HG03025 (cell line): ENCODE data around the gene STIM2.
A peak's percentile ranks its signal among the peaks of the same experiment; 100 is the strongest.
"Not testable (repeated sequence)": the region's sequence is repeated elsewhere in the genome, so short reads cannot be mapped to it uniquely, and the experiment has no call there.

Experiments
- ATAC-seq: cut with Tn5 transposase; IDR thresholded peaks from one replicate; pipeline ENCODE4 v1.9.1; 2021; ENCODE audit warnings: mild to moderate bottlenecking, moderate library complexity; ENCODE audit not compliant: unreplicated experiment, low FRiP score

The STIM2 gene

GRCh38 chr4:26945794-26946193, 85.2 kb downstream of the STIM2 start:
- ATAC-seq: no peak

- no peak for ATAC-seq
Measured at GRCh38 chr4:26947318-26947717, 86.7 kb downstream of the STIM2 start.

- ATAC-seq: no peak
Measured at GRCh38 chr4:26950446-26950845, 89.8 kb downstream of the STIM2 start.

DNA sequence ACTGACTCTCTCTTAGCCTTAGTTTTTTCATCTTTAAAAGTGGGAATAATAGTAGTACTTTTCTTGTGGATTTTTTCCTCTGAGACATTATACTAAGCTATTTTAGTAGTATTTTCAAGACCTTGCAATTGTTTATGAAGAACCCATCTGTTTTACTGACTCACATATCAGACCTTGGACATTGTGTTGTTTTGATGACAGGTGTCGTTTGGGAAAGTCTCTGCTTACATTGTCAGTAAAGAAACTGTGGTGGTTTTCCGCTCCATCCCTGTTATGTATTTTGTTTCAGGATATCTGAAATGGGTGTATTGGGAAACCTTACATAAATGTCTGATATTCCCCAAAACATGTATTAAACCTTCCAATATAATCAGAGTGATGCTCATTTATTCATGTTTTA, 92.2 kb downstream of the STIM2 start:
- no peak for ATAC-seq

- no peak for ATAC-seq
Measured at GRCh38 chr4:26953366-26953765, 92.7 kb downstream of the STIM2 start.

DNA sequence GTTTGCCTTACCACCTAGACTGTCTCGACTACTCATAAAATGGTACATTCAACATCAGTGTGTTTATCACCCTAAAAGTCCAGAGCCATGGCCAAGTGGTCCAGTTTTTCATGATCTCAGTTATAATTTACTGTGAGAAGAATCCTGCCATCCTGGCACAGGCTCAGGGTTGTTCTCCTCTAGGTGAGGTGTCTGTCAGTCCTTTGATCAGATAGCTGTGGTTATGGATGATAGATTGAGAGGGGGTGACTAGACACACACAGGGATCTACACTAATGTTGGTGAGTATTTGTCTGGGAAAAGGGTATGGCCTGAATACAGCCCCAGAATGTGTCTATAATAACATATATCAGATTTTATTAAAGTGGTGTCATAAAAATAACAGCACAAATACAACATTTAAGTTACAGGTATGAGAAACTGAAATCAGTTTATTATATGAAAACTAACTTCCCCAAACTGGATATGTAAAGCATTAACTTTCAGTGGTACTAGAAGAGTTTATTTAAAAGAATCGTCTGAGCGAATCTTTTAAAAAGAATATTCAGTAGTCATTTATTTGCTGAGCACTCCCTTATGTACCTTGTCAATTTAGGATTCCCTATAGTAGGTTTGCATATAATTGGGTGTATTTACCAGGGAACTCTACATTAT, 93.3 kb downstream of the STIM2 start:
- no peak for ATAC-seq

- no peak for ATAC-seq
Measured at GRCh38 chr4:26955241-26955640, 94.6 kb downstream of the STIM2 start.

GRCh38 chr4:26958925-26959653, 98.4 kb downstream of the STIM2 start:
- ATAC-seq: no peak

DNA sequence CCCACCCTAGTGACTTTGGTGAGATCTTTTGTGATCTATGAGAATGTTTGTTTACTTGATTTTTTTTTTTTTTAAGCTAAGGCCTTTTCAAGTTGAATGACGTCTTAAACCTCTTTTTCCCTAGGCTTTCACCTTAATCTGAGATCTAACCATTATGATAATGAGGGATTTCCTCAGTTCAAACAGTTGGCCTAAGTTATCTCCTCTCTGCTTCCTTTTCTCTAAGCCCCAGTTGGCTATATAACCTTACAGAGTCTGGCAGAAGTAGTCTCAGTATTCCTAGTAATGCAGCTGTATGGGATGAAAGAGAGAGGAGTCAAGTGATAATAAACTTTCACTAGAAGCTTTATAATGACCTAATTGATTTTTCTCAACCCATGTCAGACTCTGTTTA, 99.0 kb downstream of the STIM2 start:
- ATAC-seq: no peak

DNA sequence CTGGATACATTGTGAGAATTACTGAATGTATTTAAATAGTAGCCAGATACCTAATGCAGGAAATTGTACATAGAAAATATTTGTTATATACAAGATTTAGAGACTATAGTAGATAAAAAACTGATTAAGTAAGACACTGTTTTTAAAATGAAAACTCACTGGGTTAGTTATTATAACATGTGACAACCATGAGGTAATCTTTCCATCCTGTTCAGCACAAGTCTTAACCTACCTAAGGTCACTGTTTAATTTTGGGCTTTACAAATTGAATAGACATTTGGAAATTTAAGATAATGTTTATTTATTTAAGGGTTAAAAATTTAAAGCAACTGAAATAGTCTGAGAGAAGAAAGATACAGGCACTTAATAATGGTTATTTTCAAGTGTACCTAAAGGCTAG, 102.1 kb downstream of the STIM2 start:
- no peak for ATAC-seq

- no peak for ATAC-seq
Measured at GRCh38 chr4:26964512-26964911, 103.9 kb downstream of the STIM2 start.

GRCh38 chr4:26964994-26965393, 104.4 kb downstream of the STIM2 start:
- ATAC-seq: no peak

GRCh38 chr4:26975464-26976181, 115.0 kb downstream of the STIM2 start:
- ATAC-seq: not testable (repeated sequence)

GRCh38 chr4:26978387-26979053, 117.9 kb downstream of the STIM2 start:
- ATAC-seq: no peak

- ATAC-seq: no peak
Measured at GRCh38 chr4:26984896-26985295, 124.3 kb downstream of the STIM2 start.

DNA sequence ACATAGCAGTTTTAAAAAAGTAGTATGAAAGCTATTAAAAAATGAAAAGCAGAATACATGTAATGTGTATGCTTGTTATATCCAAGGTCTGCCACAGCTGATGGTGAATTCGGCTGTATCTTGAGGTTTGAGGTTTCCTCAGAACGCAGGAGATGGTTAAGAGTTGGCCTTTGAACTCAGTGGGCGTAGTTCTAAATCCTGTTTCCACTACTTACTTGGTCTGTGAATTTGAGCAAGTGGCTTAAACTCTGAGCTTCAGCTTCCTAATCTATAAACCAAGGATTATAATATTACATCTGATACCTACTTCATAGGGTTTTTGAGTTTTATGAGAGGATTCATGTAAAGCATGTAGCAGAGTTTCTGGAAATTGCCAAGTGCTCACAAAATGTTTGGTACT, 125.2 kb downstream of the STIM2 start:
- ATAC-seq: peak; percentile 70

DNA sequence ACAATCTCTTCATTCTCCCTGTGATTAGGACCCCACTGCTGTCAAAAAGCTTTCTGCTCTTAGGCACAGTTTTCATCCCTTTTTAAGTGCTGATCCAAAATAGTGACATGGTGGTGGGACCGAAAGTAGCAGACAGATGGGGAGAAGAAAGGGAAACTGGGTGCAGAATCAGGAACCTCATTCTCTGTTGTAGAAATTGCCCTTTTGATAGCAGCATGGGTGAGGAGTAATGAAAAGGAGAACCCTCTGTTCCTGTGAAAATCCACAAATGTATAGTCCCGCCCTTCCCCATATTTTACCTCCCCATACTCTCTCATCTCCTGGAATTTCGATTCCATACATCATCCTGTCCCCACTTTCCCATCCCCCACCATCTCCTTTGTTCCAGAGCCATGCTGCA, 126.5 kb downstream of the STIM2 start:
- no peak for ATAC-seq

- ATAC-seq: no peak
Measured at GRCh38 chr4:26991057-26991456, 130.4 kb downstream of the STIM2 start.

- peak; percentile 93 for ATAC-seq
Measured at GRCh38 chr4:26992657-26993361, 132.2 kb downstream of the STIM2 start.

GRCh38 chr4:26993539-26993938, 132.9 kb downstream of the STIM2 start:
- no peak for ATAC-seq
